ENCODE data around the gene CRISPLD2.
"Not testable (repeated sequence)": the region's sequence is repeated elsewhere in the genome, so short reads cannot be mapped to it uniquely, and the experiment has no call there.

The CRISPLD2 gene

DNA sequence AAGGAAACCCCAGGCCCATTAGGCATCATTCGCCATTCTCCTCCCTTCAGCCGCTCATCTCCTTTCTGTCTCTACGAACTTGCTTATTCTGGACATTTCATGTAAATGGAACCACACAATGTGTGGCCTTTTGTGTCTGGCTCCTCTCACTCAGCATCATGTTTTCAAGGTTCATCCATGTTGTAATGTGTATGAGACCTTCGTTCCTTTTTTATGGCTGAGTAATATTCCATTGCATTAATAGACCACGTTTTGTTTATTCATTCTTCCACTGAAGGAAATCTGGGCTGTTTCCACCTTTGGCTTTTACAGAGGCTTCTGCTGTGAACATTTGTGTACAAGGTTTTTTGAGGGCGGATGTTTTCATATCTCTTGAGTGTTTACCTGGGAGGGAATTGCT is 3.2 kb downstream of the CRISPLD2 start:
- no peak for DNase-seq (ENCODE audit: low read depth)

DNA sequence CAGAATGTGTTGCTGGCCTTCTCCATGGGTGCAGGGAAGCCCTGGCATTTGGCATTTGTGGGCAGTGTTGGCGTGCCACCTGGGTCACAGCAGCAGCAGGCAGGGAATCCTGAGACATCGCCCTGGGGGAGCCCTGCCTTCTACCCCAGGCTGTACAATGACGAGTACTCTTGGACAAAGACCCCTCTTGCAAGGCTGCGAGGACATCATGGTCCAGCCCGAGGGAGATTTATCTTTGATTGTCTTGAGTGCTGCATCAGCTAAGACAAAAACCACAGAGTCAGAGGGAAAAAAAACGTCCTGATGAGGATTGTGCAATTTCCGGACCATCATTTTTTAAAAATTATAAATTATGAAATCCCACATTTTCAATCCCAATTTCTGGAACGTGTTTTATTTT is 3.7 kb downstream of the CRISPLD2 start:
- peak; percentile 88 for DNase-seq (ENCODE audit: low read depth)

DNA sequence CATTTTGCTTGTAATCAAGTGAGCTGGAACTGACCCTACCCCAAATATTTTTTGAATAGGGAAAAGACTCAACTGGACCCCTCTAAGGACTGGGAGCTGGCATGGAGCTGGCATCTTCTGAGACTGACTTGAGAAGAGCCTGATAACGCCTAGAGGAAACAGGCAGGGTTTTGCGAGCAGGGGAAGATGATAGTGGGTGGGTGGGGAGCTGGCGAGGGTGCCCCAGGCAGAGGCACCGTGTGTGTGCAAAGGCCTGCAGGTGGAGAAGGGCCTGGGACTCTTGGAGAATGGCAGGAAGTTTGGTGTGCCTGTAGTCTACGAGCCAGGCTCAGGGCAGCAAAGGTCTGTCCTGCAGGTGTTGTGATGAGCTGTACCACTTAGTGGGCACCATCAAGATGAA is 4.1 kb downstream of the CRISPLD2 start:
- no peak for DNase-seq (ENCODE audit: low read depth)

DNA sequence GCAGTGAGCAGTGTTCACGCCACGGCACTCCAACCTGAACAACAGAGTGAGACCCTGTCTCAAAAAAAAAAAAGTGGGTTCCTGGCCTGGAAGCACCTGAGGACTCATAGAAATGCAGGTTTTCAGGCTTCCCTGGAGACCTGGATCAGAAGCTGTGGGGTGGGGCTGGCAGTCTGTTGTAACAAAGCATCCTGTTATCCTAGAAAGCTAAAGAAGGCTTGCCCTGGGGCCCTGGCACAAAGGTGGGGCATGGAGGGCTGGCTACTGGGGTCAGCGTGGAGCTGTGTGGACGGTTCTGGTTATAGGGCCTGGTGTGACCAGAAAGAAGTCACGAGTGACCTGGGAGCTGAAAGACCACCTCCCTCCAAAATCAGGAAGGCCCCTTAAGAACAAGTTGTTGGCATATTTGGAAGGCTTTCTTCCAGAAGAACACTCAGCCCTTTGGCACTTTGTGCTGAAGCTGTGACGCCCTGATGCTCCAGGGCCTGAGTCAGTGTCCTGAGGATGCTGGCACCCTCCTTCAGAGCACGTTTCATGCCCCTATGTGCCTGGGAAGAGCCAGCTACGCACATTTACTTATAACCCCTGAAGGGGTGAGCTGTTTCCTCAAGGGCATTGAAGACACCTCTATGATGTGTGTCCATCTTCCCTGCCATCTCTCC is 6.2 kb downstream of the CRISPLD2 start:
- peak; percentile 67 for DNase-seq (ENCODE audit: low read depth)

DNA sequence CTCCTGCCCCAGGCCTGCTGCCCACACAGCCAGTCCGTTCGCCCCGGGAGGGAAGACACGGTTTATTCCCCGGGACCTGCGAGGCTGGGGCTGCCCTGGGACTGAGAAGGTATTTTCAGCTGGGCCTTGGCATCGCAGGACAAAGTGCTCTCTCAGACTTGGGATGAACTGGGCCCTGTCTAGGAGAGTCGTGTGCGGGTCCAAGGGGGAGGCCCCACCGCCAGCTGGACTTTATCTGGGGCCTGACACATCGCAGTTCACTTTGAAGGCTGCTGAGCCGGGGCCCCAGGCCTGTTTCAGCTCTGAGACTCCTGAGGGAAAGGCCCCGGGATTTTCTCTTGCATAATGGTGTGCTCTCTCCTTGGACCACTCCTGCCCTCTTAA is 6.8 kb downstream of the CRISPLD2 start:
- peak; percentile 56 for DNase-seq (ENCODE audit: low read depth)

DNA sequence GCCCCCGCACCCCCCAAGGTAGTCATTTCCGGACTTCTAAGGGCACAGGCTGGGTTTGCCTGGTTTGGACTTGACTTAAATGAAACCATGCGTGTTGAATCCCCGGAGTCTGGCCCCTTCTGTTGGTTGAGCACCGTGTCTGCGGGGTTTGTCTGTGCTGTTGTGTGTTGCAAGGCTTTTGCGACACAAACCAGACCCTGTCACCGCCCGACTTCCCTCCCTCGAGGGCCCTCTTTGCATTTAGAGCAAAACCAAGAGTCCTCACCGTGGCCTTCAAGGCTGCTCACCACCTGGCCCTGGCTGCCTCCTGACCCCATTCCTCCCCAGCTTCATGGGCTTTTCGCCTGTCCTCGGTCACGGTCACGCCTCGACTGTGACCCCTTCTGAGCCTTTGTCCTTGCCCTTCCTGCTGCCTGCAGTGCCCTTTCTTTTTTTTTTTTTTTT is 7.4 kb downstream of the CRISPLD2 start:
- DNase-seq (ENCODE audit: low read depth), result peak; percentile 62

DNA sequence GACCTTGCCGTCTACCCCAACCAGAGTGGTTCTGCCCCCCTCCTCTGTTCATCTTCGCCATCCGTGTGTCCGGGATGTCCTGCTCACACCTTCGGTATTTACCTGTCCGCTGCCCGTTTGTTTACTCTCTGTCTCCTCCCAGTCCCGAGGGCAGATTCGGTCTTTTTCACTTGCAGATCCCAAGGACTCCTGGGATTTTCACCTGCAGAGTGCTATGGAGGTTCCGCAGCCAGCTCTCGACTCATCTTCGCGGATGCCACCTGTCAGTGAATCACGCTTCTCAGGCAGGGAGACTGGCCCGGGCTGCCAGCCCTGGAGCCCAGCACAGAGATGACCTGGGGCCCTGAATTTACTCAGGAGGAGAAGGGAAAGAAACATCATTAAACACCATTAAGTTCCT is 8.1 kb downstream of the CRISPLD2 start:
- DNase-seq (ENCODE audit: low read depth), result no peak

DNA sequence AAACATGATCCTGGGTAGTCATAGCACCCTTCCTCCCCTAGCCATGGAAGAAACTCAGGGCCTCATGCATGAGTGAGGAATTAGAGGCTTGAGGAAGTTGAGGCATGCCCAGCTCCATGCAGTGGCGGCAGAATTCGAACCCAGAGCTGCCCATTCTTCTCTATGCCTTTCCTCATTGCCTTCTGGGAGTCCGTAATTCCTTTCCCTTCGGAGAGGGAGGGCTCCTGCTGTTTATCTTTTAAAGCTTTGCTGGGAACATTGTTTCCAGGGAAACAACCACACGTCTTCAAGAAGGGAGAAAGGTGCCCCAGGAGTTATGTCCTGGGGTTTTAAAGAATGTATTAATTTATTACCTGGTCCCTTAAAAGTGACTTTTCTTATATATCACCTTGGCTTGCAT is 8.5 kb downstream of the CRISPLD2 start:
- no peak for DNase-seq (ENCODE audit: low read depth)

DNA sequence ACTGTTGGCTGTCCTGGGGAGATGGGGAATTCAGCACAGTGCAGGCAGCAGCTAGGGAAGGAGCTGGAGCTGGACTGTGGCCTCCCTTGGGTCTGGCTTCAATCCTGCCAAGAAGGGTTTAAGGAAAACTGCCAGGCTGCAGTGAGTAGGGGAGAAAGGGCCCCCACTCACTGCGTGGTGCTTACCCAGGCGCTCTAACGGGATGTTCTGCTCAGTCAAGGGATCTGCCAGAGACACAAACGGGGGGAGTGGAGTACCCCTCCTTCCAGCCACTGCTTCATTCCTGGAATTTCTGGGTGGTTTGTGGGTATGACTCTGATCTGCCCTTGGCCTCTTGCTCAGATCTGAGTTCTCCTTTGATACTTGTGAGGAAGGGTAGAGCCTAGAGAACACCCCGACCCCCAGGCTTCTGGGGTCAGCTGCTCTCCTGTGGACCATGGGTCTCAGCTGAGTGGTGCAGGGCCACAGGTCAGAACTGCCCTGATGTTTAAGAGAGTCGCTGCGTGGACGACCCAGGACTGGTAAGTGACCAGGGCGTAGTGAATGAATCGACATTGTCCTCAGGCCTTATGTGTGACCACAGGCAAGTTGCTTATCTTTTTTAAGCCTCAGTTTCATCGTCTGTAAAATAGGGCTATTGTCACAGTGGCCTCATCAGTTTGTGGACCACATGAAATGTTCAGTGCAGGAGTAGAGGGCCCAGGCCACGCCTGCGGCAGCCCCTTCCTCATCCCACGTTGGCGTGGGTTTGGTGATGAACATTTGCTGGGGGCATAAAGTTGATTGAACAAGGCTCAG is 9.6 kb downstream of the CRISPLD2 start:
- DNase-seq (ENCODE audit: low read depth), result peak; percentile 90

DNA sequence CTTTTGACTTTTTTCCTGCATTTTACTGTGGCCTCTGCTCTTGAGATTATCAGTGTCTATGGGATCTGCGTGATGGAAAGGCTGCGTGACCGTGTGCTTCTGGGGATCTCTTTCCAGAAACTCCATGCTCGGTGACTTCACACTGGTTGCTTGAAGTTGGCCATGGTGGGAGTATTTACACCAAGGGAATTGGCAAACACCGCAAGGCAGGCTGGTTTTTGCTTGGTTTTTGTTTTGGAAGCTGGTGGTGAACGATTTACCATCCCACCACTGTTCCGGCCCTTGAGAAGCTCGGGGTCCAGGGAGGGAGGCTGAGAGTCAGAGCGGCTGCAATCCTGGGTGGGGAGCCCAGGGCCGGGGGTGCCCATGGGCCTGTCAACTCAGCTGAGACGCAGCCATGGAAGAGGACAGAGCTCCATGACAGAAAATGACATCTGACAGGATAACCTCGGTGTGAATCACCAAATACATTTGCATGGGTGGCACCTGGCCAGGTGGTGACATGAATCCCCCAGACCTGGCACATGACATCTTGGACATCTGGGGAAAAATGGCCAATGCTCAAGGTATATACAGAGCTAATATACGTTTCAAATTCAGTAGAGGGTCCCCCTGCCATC is 11.1 kb downstream of the CRISPLD2 start:
- DNase-seq (ENCODE audit: low read depth), result no peak

DNA sequence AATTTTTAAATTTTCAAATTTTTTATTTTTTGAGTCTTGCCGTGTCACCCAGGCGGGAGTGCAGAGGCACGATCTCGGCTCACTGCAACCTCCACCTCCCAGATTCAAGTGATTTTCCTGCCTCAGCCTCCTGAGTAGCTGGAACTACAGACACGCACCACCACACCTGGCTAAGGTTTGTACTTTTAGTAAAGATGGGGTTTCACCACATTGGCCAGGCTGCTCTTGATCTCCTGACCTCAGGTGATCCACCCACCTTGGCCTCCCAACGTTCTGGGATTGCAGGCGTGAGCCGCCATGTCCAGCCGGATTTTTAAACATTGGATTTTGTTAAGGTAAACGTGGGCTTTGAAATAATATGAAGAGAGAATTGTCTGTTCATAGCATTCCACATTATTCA is 11.9 kb downstream of the CRISPLD2 start:
- not testable (repeated sequence) for DNase-seq (ENCODE audit: low read depth)

DNA sequence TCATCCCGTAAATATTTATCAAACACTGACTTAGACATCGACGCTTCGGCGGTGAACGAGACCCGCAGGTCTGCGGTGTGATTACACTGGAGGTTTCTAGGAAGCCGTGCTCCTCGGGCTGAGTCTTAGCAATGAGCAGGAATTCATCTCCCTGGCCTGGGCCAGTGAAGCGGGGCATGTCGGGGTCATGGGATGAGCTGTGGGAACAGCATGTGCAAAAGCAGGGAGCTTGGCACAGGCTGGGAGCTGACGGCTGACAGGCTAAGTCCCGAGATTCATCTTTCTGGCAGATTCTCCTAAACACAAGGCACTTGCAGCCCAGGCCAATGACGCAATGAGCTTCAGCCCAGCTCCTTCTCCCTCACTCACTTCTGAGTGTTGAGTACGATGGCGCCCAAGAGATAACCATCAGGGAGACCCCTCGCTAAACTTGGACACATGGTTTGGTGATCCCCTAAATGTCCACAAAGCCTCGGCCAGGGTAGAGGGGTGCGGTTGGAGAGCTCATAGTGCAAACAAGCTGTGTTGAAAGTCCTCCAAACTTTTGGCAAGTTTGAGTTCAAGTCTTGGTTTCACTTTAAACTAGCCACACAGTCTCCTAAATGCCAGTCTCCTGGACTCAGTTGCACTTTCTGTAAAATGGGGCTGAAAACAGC is 12.8 kb downstream of the CRISPLD2 start:
- peak; percentile 100 for DNase-seq (ENCODE audit: low read depth)

DNA sequence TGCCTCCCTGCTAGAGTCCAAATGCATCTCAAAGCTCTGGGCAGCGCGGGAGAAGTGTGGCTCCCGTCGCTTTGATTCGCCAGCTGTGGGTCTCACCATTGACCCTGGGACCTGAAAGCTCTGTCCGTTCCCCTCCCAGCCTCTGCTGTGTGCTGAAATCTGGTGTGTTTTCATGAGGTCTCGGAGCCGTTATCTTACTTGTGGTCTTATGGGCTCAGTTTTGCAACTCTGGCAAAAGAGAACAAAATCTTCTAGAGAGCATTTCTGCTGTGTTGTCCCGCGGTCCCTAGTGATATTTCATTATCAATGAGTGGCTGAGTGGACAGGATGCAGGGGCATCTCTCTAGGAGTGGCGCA is 13.3 kb downstream of the CRISPLD2 start:
- DNase-seq (ENCODE audit: low read depth), result no peak

DNA sequence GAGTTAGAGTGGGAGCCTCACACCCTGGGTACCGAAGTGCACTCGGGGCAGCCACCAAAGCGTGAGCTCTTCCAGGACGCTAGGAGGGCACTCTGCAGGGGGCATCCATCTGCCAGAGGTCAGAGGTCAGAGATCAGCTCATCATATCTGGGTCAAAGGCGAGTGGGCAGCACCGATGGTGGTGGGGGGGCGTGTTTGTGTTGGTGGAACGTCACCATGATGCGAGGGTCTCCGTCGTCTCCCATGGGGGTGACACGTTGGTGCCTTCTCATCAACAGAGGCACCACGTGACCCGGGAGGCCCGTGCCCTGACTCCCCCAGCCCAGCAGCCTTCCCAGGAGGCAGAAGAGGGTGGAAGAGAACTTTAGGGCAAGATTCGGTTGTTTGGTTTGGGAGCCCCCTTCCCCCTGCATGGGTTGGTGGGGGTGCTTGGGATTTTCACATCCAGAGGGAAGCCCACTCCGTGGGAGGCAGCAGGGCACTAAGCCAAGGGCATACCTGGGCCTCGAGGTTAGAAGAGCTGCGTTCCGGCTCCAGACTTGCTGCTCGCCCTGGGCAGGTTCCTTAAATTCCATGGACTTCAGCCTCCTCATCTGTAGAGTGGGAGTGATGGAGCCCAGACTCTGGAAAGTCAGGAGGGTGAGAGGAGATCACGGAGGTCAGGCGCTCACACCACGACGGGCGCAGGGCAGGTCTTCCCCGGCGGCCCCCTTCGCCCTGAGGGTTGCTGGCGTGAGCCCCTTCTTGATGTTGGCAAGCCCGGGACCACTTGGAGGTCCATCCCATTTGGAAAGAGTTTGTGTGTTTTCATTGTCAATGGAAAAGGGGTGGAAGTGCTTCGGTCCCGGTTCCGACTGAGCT is 14.0 kb downstream of the CRISPLD2 start:
- no peak for DNase-seq (ENCODE audit: low read depth)

DNA sequence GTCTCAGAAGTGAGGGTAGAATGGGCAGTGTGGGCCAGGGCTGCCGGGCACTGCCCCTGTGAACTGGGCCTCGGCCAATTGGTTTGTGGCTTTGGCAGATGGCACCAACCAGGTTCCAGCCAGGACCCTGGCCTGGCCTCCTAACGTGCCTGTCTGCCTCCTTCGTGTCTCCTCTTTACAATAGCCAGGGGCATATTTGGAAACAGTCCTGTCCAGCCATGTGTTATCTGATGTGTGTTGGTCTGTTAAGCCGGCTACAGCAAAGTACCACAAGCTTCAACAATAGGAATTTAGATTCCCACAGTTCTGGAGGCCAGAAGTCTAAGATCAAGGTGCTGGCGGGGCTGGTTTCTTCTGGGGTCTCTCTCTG is 14.6 kb downstream of the CRISPLD2 start:
- DNase-seq (ENCODE audit: low read depth), result peak; percentile 70

DNA sequence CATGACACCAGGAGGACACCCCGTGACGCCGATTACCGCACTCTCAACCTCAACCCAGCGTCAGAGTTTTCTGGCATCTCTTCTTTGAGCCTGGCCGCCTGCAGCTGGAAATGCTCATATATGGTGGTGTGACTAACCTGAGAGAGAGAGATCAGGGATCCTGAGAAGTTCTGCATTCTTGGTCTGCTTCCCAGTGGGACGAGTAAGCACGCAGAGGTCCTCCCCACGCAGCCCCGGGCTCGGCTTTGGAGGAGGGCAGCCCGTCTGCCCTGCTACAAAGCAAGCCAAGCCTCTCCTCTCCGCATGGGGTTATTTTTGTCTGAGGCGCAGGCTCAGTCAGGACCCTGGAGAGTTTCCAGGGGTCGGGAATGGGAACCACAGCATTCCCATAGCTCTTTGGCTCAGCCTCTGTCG is 16.5 kb downstream of the CRISPLD2 start:
- DNase-seq (ENCODE audit: low read depth), result peak; percentile 100

DNA sequence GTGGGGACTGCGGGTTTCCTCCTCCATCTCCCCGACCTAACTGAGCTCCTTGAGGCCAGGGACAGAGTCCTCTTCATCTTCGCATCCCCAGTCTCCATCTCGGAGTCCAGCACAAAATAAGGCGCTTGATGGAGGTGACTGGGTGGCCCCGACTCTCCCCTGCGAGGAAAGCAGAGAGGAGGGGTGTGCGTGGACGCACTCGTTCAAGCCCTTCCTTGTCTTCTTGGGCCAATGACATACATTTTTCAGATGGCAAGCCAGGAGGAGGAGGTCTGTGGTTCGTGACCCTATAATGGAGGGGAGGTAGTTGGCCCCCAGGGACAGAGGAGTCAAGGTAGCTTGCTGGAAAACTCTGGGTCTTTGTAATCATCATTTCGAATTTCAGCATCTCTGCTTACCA is 17.2 kb downstream of the CRISPLD2 start:
- DNase-seq (ENCODE audit: low read depth), result no peak

DNA sequence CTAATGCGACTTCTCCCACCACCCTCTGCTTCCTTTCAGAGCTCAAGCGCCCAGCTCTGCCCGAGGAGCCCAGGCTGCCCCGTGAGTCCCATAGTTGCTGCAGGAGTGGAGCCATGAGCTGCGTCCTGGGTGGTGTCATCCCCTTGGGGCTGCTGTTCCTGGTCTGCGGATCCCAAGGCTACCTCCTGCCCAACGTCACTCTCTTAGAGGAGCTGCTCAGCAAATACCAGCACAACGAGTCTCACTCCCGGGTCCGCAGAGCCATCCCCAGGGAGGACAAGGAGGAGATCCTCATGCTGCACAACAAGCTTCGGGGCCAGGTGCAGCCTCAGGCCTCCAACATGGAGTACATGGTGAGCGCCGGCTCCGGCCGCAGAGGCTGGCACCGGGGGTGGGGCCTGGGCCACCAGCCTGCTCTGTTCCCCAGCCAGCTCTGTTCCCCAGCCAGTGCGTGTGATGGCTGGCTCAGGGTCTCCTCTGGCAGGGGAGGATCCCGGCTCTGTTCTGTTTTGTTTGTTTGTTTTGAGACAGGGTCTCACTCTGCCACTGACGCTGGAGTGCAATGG is 18.7 kb downstream of the CRISPLD2 start:
- no peak for DNase-seq (ENCODE audit: low read depth)

DNA sequence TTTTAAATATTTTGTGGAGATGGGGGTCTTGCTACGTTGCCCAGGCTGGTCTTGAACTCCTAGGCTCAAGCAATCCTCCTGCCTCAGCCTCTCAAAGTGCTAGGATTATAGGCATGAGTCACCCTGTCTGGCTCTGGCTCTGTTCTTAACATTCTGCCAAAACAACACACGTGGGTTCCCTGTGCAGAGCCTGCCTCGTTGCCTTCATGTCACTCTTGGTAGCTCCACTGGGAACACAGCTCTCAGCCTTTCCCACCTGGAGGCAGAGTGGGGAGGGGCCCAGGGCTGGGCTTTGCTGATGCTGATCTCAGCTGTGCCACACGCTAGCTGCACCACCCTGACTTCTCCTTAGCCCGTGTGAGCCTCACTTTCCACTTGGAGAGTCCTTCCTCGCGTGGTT is 19.3 kb downstream of the CRISPLD2 start:
- DNase-seq (ENCODE audit: low read depth), result peak; percentile 65

DNA sequence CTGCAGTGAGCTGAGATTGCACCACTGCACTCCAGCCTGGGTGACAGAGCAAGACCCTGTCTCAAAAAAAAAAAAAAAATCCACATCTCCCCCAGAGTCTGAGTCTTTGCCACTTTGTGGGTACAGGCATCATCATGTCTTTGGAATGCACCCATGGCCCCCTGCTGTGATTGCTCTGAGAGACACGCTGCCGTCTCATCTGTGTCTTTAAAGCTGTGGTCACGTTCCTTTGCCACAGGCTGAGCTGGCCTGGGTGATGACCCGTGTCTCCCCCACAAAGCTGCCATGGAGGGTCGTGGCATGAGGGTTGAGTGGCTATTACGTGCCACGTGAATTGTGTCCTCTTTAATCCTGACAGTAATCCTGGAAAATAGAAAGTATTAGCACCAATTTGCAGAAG is 20.2 kb downstream of the CRISPLD2 start:
- peak; percentile 77 for DNase-seq (ENCODE audit: low read depth)
